ENCODE results near the gene CHCHD3.

- no peak for TF ChIP-seq CTCF (IDR thresholded peaks at IDR 0.05)
- no peak for TF ChIP-seq POLR2A (IDR thresholded peaks at IDR 0.05)
Measured at GRCh38 chr7:133001727-133002126, 80.2 kb downstream of the CHCHD3 start.
